HG03439 (cell line): ENCODE results near the gene LGALS8.
"Not testable (repeated sequence)": the region's sequence is repeated elsewhere in the genome, so short reads cannot be mapped to it uniquely, and the experiment has no call there.

Experiments
- ATAC-seq: cut with Tn5 transposase; IDR thresholded peaks from one replicate; pipeline ENCODE4 v1.9.1; 2021; ENCODE audit warnings: mild to moderate bottlenecking, moderate library complexity; ENCODE audit not compliant: unreplicated experiment

LGALS8 gene

DNA sequence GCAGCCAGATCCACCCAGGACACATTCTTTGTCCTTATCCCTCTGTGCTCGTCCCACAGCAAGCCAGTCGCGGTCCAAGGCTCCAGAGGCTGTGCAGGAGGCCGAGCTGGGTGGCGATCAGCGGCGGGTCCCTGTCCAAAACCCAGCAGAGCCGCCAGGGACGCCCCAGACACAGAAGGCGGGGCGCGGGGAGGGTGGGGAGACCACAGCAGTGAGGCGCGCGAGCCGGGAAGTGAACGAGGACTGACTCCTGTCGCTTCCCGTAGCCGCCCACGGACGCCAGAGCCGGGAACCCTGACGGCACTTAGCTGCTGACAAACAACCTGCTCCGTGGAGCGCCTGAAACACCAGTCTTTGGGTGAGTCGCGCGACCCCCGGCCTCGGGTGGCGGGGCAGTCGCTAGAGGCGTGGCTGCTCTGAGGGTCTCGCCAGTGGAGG lies at the start of gene LGALS8:
LGALS8 (plus strand) TSS at position 279 of the 438 bp plus-strand sequence. CDS start 2,089 bp downstream, outside the sequence.
- peak; percentile 61 for ATAC-seq

DNA sequence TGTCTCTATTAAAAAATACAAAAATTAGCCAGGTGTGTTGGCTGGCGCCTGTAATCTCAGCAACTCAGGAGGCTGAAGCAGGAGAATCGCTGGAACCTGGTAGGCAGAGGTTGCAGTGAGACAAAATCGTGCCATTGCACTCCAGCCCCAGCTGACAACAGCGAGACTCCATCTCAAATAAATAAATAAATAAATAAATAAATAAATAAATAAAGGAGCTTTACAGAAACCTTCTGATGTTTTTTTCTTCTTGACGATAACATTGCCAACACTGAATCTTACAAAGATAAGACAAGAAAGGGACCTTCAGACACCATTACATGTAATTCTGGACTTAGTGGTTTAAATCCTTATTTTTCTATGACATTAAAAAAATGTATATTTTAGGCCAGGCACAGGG lies 47.8 kb upstream of the LGALS8 start:
- no peak for ATAC-seq

DNA sequence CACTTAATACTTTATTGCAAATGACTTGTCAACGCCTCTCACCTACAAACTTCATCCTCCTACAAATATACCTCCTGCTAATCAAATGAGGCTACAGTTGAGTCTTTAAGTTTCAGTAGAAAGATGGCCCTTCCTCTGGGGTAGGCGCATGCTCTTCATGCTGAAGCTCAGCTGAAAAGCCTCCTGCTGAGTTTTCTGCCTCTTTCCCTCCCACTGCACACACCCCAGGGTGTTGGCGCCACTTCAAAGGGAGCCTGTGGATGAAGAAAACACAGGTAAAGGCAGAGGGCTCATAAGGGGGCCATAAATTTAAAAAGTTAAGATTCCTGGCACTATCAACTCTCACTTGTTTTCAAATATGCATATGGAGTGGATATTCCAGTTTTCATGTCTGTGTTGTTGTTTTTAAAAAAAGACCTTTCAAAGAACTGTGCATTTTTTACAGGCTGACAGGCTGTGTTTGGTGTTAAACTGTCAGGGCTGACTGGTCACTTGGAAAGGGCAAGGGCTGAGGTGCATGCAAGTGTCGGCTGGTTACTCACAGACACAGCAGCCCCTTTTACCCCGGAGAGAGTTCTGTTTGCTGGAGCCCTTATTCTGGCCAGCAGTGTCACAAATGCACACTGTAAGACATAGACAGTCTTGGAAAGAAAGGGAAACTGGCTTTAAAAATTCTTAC lies 42.9 kb upstream of the LGALS8 start:
- ATAC-seq: no peak

GRCh38 chr1:236484310-236484971 lies 39.3 kb upstream of the LGALS8 start:
- ATAC-seq: no peak

DNA sequence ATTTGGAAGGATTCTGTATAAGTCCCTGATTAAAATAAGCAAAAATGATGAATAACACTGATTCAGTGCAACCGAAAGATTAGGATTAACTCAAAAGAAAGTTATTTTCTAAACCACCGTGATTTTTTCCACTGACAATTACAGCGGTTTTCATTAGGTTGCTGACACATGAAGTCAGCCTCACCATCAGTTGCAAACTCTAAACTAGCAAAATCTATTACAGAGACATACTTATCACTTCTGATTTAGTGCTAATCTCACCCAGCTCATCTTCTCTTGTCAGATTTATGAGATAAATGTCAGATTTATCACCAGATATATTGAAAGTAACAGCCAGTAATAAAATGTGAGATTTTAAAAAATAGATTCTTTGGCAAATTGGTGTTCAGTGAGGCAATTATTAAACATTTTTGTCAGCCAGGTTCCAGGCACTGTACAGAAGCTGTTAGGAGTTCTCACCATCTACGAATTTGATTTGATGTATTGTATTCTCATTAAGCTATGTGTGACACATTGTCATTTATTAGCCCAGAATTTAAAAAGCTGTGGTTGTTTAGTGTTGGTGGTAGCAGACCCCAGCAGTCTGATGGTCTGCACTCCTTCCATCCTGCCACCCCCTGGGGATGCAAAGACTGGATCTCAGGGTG lies 37.3 kb upstream of the LGALS8 start:
- no peak for ATAC-seq

GRCh38 chr1:236489161-236489560 lies 34.6 kb upstream of the LGALS8 start:
- ATAC-seq: not testable (repeated sequence)

DNA sequence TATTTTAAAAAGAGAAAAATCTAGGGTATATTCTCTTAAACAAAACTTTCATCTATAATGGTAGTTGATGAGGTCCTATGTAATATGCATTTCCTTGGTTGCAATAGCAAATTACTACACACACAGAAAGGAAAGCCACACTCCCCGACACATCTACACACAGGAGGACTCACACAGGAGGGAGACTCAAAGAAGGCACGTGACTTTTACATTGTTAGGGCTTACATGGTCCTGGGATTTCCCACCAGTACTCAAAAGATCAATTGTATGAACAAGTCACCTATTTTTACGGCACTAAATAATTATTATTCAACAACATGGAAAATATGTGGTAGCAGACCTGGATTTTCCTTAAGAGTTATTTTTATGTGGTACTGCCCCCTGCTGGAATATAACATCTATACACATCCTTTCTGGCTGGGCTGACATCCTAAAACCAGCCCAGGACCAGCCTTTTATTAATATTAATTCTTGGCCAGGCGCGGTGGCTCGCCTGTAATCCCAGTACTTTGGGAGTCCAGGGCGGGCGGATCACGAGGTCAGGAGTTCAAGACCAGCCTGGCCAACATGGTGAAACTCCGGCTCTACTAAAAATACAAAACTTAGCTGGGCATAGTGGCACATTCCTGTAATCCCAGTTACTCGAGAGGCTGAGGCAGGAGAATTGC lies 33.9 kb upstream of the LGALS8 start:
- ATAC-seq: no peak

GRCh38 chr1:236491469-236492136 lies 32.2 kb upstream of the LGALS8 start:
- ATAC-seq: no peak

GRCh38 chr1:236492378-236492777 lies 31.4 kb upstream of the LGALS8 start:
- no peak for ATAC-seq

GRCh38 chr1:236494082-236494481 lies 29.7 kb upstream of the LGALS8 start:
- ATAC-seq: no peak

DNA sequence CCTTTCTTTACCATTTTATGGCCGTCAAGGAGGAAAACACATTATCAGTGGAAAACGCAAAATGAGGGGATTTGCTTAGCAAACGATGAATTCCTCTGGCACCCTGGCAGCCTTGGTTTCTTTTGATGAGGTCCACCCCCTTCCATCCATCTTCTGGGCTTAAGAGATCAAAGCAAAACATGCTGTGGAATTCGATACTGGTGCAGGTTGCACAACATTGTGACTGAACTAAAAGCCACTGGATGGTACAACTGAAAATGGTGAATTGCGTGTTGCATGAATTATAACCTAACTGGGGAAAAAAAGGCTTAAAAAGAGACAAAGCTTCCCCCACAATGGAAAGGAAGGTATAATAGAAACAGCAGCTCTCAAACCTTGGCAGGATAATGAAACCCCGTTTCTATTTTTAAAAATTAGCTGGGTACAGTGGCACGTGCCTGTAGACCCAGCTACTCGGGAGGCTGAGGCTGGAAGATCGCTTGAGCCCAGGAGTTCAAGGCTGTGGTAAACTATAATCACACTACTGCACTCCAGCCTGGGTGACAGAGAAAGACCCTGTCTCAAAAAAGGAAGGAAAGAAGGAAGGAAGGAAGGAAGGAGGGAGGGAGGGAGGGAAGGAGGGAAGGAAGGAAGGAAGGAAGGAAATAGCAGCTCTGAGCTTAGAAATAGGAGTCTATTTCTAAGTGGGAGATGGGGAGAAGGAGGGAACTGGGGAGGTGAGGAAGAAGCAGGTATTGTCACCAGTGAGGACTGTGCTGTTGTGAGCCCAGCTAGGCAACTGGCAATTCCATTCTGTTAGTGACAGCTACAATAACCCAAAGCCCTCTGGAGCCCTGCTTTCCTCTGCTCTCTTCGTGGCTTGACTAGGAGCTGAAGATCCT lies 29.0 kb upstream of the LGALS8 start:
- ATAC-seq: no peak

GRCh38 chr1:236495467-236496112 lies 28.2 kb upstream of the LGALS8 start:
- no peak for ATAC-seq

DNA sequence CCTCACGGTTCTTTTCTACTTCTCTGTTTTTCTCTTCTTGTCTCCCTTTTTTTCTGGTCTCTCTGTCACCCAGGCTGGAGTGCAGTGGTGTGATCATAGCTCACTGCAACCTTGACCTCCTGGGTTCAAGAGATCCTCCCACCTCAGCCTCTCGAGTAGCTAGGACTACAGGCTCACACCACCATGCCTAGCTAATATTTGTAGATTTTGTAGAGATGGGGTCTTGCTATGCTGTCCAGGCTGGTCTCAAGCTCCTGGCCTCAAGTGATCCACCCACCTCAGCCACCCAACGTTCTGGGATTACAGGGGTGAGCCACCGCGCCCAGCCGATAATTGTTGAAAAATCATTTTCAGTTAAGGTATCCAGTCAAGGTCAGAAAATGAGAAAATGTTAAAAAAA lies 25.9 kb upstream of the LGALS8 start:
- ATAC-seq: no peak

- no peak for ATAC-seq
These were observed 22.7 kb upstream of the LGALS8 start for GRCh38 chr1:236501093-236501492.

GRCh38 chr1:236502579-236502971 lies 21.2 kb upstream of the LGALS8 start:
- ATAC-seq: no peak

DNA sequence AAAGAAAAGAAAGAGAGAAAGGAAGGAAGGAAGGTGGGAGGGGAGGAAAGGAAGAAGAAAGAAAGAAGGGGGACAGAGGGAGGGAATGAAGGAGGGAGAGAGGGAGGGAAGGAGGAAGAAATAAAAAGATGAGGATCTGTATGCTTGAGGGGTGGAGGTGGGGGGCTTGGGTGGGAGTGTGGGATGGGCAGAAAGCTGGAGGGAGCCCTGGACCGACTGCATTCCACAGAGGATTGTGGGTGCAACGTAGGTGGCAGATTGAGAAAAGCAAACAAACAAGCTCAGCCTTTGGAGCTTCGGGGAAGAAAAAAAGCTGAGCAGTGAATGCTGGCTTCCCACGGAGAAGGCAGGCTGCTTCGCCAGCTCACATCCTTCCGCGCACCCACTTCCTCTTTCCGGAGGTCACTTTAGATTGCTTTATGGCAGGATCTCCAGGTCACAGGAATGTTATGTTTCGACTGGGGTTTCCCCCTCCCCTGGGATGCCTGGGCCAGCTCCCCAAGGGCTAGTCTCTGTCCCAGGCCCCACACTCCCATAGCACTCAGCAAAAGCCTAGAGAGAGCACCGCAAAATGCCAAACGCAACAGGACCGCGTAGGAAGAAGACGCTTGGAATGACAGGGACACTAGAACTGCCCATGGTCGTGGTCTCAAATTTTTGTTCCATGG lies 20.7 kb upstream of the LGALS8 start:
- no peak for ATAC-seq

GRCh38 chr1:236504338-236504737 lies 19.4 kb upstream of the LGALS8 start:
- ATAC-seq: not testable (repeated sequence)

GRCh38 chr1:236507022-236507700 lies 16.6 kb upstream of the LGALS8 start:
- ATAC-seq: no peak
